SK-N-SH (cell line): Measurements from ENCODE around the gene OLAH. TPM values are rescaled to one million over a fixed set of nuclear protein-coding genes. Genes with fewer than 3 reads are reported as not detected.
"Not testable (repeated sequence)": the region's sequence is repeated elsewhere in the genome, so short reads cannot be mapped to it uniquely, and the experiment has no call there.

Experiments used
- CTCF ChIA-PET: fragments of 300-600, 350-600 bp; formaldehyde crosslinking; extraction: SDS; loops from one replicate; lab custom pipeline; 2021; lab: Yijun Ruan, JAX
- POLR2A ChIA-PET: fragments of 350-600 bp; sonication (Branson Sonifier 250); formaldehyde crosslinking; extraction: SDS; loops from one replicate; lab custom pipeline; 2020; ENCODE audit warnings: antibody characterized with exemption, inconsistent platforms; lab: Yijun Ruan, JAX
- DNase-seq: peaks from one replicate; pipeline ENCODE4 v3.0.0; 2012
- H2AFZ ChIP-seq: fragments of 200-600 bp; sonication (generic); 2 replicates; pipeline ENCODE4 v1.8.1; 2016; ENCODE audit warnings: antibody characterized with exemption, mild to moderate bottlenecking, low read depth
- H3F3A ChIP-seq: fragments of 200-600 bp; sonication (generic); replicated peaks from 2 replicates; pipeline ENCODE3; 2016; ENCODE audit warnings: antibody characterized with exemption, mild to moderate bottlenecking; ENCODE audit not compliant: insufficient read depth
- H3K27ac ChIP-seq, 2 experiments: fragments of 200-500 bp in 1 of 2; fragments of 200-600 bp in 1 of 2; sonication (Bioruptor generic) in 1 of 2; sonication (generic), shearing (Covaris generic) in 1 of 2; 2 replicates each; pipeline versions ENCODE4 v1.5.1 to v1.6.1; 2014 to 2016; ENCODE audit warnings: low read depth in 2 of 2, inconsistent platforms in 1 of 2, low read length in 1 of 2, mild to moderate bottlenecking in 1 of 2, mixed read lengths in 1 of 2
- H3K27me3 ChIP-seq: fragments of 200-600 bp; sonication (generic), shearing (Covaris generic); 2 replicates; pipeline ENCODE4 v1.6.1; 2016; ENCODE audit warnings: mixed run types; ENCODE audit not compliant: insufficient read depth
- H3K36me3 ChIP-seq, 2 experiments: fragments of 200-500 bp in 1 of 2; fragments of 200-600 bp in 1 of 2; sonication (Bioruptor generic) in 1 of 2; sonication (generic) in 1 of 2; replicated peaks in 1 of 2; 2 replicates each; pipeline versions ENCODE3 to v1.5.1; 2014 to 2016; ENCODE audit warnings: low read length in 1 of 2, mild to moderate bottlenecking in 1 of 2; ENCODE audit not compliant: insufficient read depth in 2 of 2, control insufficient read depth in 1 of 2
- H3K4me1 ChIP-seq, 2 experiments: fragments of 200-500 bp in 1 of 2; fragments of 200-600 bp in 1 of 2; sonication (Bioruptor generic) in 1 of 2; sonication (generic), shearing (Covaris generic) in 1 of 2; 2 replicates each; pipeline versions ENCODE4 v1.5.1 to v1.6.1; 2014 to 2016; ENCODE audit warnings: low read depth in 1 of 2, low read length in 1 of 2, mixed run types in 1 of 2; ENCODE audit not compliant: insufficient read depth in 2 of 2, control insufficient read depth in 1 of 2
- H3K4me2 ChIP-seq: fragments of 200-600 bp; sonication (generic), shearing (Covaris generic); 2 replicates; pipeline ENCODE4 v1.6.1; 2017; ENCODE audit warnings: mixed run types
- H3K4me3 ChIP-seq, 2 experiments: fragments of 200-500 bp in 1 of 2; fragments of 200-600 bp in 1 of 2; sonication (Bioruptor generic) in 1 of 2; sonication (generic), shearing (Covaris generic) in 1 of 2; 2 replicates each; pipeline versions ENCODE4 v1.5.1 to v1.8.1; 2014 to 2016; ENCODE audit warnings: low read depth in 2 of 2, inconsistent platforms in 1 of 2, low read length in 1 of 2, mild to moderate bottlenecking in 1 of 2, mixed read lengths in 1 of 2, moderate library complexity in 1 of 2
- H3K79me2 ChIP-seq: fragments of 200-600 bp; sonication (generic); 2 replicates; pipeline ENCODE4 v1.8.1; 2017; ENCODE audit warnings: mild to moderate bottlenecking; ENCODE audit not compliant: insufficient read depth
- H3K9ac ChIP-seq: fragments of 200-600 bp; sonication (generic); 2 replicates; pipeline ENCODE4 v1.6.1; 2017; ENCODE audit warnings: mixed run types
- H3K9me2 ChIP-seq: fragments of 200-600 bp; sonication (generic); 2 replicates; pipeline ENCODE4 v1.6.1; 2017; ENCODE audit warnings: mixed run types
- H3K9me3 ChIP-seq: fragments of 200-600 bp; sonication (generic); 2 replicates; pipeline ENCODE4 v1.6.1; 2017; ENCODE audit warnings: mixed run types, mild to moderate bottlenecking, moderate library complexity
- H4K20me1 ChIP-seq: fragments of 200-600 bp; sonication (generic); 2 replicates; pipeline ENCODE4 v1.6.1; 2017; ENCODE audit warnings: mild to moderate bottlenecking, mixed run types; ENCODE audit not compliant: insufficient read depth
- SMC3 ChIP-seq: IDR thresholded peaks from 2 replicates; pipeline ENCODE4 v1.6.1; 2012; ENCODE audit warnings: low read depth, low read length, improper control_type of control experiment
- WGBS: methylation state at CpG from one replicate; pipeline ENCODE4 v1.1.6; 2017; ENCODE audit warnings: low lambda C conversion rate; 5-methylcytosine and 5-hydroxymethylcytosine counted together
- polyA plus RNA-seq, 3 experiments: library from polyadenylated mRNA; depleted of rRNA; stranded (reverse); fragments of >200 nt; gene quantifications; 2 replicates each; pipeline ENCODE4 v1.2.3, GENCODE V29; 2012
- TF ChIP-seq, protein P1 (sequence below): IDR thresholded peaks from 2 replicates; pipeline ENCODE4 v1.4.0; 2012; ENCODE audit warnings: low read depth, borderline replicate concordance

OLAH gene
- polyA plus RNA-seq, 1 of the 3 experiments (the other 2 are of a cell fraction), result not detected

DNA sequence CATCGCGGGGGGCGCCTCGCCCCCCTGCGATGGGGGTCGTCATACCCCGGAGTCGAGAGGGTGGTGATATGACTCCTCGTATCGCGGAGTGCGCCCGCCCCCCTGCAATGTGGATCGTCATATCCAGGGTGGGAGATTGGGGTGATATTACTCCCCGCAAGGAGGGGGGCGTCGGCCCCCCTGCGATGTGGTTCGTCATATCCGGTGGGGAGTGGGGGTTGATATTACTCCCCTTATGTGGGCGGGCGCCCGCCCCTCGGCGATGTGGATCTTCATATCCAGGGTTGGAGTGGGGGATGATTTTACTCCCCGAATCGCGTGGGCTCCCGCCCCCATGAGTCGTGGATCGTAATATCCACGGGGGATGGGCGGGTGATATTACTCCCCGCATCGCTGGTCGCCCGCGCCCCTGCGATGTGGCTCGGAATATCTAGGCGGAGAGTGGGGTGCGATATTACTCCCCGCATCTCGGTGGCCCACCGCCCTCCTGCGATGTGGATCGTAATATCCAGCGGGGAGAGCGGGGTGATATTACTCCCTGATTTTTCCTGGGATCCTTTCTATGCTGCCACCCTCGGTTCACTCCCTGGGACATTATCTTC is 47.7 kb upstream of the OLAH start:
- no peak overlapping the region for H3K4me3 ChIP-seq

GRCh38 chr10:15013530-15013929 is 30.2 kb upstream of the OLAH start:
- H3K27me3 ChIP-seq, H3K9me2 ChIP-seq, POLR2A ChIA-PET, H3K79me2 ChIP-seq, H3K4me2 ChIP-seq, H4K20me1 ChIP-seq, H3K27ac ChIP-seq, CTCF ChIA-PET, DNase-seq, H3F3A ChIP-seq, H3K36me3 ChIP-seq, H2AFZ ChIP-seq, H3K9me3 ChIP-seq, H3K4me3 ChIP-seq, H3K9ac ChIP-seq, H3K4me1 ChIP-seq: not testable (repeated sequence)
- WGBS, result 53% methylated on average over 5 of the region's 5 CpGs

More for the DNA sequence above, 47.7 kb upstream of the OLAH start:
- peak; percentile 9 for DNase-seq
- TF ChIP-seq, protein P1, sequence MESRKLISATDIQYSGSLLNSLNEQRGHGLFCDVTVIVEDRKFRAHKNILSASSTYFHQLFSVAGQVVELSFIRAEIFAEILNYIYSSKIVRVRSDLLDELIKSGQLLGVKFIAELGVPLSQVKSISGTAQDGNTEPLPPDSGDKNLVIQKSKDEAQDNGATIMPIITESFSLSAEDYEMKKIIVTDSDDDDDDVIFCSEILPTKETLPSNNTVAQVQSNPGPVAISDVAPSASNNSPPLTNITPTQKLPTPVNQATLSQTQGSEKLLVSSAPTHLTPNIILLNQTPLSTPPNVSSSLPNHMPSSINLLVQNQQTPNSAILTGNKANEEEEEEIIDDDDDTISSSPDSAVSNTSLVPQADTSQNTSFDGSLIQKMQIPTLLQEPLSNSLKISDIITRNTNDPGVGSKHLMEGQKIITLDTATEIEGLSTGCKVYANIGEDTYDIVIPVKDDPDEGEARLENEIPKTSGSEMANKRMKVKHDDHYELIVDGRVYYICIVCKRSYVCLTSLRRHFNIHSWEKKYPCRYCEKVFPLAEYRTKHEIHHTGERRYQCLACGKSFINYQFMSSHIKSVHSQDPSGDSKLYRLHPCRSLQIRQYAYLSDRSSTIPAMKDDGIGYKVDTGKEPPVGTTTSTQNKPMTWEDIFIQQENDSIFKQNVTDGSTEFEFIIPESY, result no peak
- no peaks in the 10 kb centered on the region for H3K27me3 ChIP-seq
- H3K79me2 ChIP-seq, result no peaks in the 10 kb centered on the region
- H3K27ac ChIP-seq, result no peak overlapping the region
- no peaks in the 10 kb centered on the region for H3K36me3 ChIP-seq
- no peak overlapping the region for H2AFZ ChIP-seq
- no peaks in the 10 kb centered on the region for H3F3A ChIP-seq
- H3K9me2 ChIP-seq, result no peaks in the 10 kb centered on the region
- no peak overlapping the region for H3K9ac ChIP-seq
- WGBS, result 86% methylated on average over 31 of the region's 50 CpGs
- ChIA-PET CTCF (no interaction called here), POLR2A (no interaction called here)
- H3K9me3 ChIP-seq, result no peaks in the 10 kb centered on the region
- no peaks in the 10 kb centered on the region for H3K4me1 ChIP-seq
- no peak overlapping the region for H3K4me2 ChIP-seq
- H4K20me1 ChIP-seq, result no peaks in the 10 kb centered on the region

DNA sequence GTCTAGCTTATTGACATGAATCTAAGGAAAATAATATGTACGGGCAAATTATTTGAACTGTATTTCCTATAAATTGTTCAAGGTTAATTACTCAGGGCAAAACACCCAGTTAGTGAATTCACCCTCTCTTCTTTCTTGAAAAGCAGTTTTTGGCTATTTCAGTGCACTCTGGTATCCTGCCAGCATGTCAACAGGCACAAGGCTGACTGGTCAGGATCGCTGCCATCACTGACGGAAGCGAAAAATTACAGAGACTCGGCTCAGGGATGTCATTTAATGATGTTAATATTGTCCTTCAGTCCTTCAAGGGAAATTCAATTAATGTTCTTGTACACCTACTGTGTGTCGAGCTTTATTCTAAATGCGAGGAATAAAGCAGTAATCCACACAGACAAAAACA is 28.3 kb upstream of the OLAH start:
- no peak overlapping the region for H3K4me3 ChIP-seq
- no peak overlapping the region for H3K27ac ChIP-seq
- ChIA-PET POLR2A (no interaction called here), CTCF (no interaction called here)
- no peaks in the 10 kb centered on the region for H3K4me1 ChIP-seq
- H3K79me2 ChIP-seq, result no peaks in the 10 kb centered on the region
- H3F3A ChIP-seq, result no peaks in the 10 kb centered on the region
- H3K9ac ChIP-seq, result no peak overlapping the region
- H3K36me3 ChIP-seq, result no peaks in the 10 kb centered on the region
- H3K4me2 ChIP-seq, result no peak overlapping the region
- no peaks in the 10 kb centered on the region for H4K20me1 ChIP-seq
- WGBS, result 72% methylated on average over 7 of the region's 7 CpGs
- DNase-seq, result no peak
- no peaks in the 10 kb centered on the region for H3K9me3 ChIP-seq
- no peak overlapping the region for H2AFZ ChIP-seq
- H3K27me3 ChIP-seq, result no peaks in the 10 kb centered on the region
- no peaks in the 10 kb centered on the region for H3K9me2 ChIP-seq
- TF ChIP-seq SMC3, result no peak

DNA sequence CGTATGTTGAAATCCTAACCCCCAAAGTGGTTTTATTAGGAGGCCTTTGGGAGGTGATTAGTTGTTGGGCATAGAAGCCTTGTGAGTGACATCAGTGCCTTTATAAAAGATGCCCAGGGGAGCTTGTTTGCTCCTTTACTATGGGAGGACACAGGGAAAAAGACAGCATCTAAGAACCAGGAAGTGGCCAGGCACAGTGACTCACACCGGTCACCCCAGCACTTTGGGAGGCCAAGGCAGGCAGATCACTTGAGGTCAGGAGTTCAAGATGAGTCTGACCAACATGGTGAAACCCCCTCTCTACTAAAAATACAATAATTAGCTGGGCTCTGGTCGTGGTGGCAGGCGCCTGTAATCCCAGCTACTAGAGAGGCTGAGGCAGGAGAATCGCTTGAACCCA is 22.8 kb upstream of the OLAH start:
- POLR2A ChIA-PET, H3K9me2 ChIP-seq, H3K9ac ChIP-seq, H3K27me3 ChIP-seq, H2AFZ ChIP-seq, H3K27ac ChIP-seq, H3K9me3 ChIP-seq, DNase-seq, H3K36me3 ChIP-seq, H3K4me2 ChIP-seq, CTCF ChIA-PET, H4K20me1 ChIP-seq, H3K4me3 ChIP-seq, H3K4me1 ChIP-seq, H3F3A ChIP-seq, H3K79me2 ChIP-seq: not testable (repeated sequence)
- 100% methylated on average over 1 of the region's 5 CpGs for WGBS

DNA sequence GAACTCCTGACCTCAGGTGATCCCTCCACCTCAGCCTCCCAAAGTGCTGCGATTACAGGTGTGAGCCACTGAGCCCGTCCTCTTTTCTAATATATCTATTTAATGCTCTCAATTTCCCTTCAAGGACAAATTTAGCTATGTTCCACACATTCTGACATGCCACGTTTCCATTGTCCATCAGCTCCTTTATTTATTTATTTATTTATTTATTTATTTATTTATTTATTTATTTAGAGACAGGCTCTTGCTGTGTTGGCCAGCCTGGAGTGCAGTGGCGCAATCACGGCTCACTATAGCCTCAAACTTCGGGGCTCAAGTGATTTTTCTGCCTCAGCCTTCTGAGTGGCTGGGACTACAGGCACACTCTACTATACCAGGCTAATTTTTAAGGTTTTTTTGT is 20.7 kb upstream of the OLAH start:
- WGBS, result 80% methylated on average over 6 of the region's 6 CpGs
- H3K36me3 ChIP-seq, H3K27ac ChIP-seq, H2AFZ ChIP-seq, CTCF ChIA-PET, H4K20me1 ChIP-seq, H3K4me1 ChIP-seq, POLR2A ChIA-PET, H3K9ac ChIP-seq, H3F3A ChIP-seq, H3K4me3 ChIP-seq, H3K79me2 ChIP-seq, H3K9me2 ChIP-seq, H3K27me3 ChIP-seq, H3K4me2 ChIP-seq, DNase-seq, H3K9me3 ChIP-seq: not testable (repeated sequence)
